Stomach (tissue), 4 donors: ENCODE results near the gene TOMM40.

Experiments used
- POLR2A ChIP-seq, 4 donors: fragments of 450-650 bp; IDR thresholded peaks; one replicate each; pipeline ENCODE4 v1.6.1; 2016; ENCODE audit warnings: antibody characterized with exemption in 4 of 4, control low read depth in 2 of 4, mild to moderate bottlenecking in 1 of 4, moderate library complexity in 1 of 4
- POLR2AphosphoS5 ChIP-seq, 3 donors: sonication (generic); formaldehyde crosslinking; IDR thresholded peaks; one replicate each; pipeline ENCODE4 v1.6.1; 2016; ENCODE audit warnings: antibody characterized with exemption in 3 of 3

GRCh38 chr19:44904426-44904994 lies 13.5 kb downstream of the TOMM40 start:
- TF ChIP-seq POLR2A (IDR thresholded peaks at IDR 0.05) = no peak
- TF ChIP-seq POLR2AphosphoS5 (IDR thresholded peaks at IDR 0.05) = no peak
